ENCODE results near the gene PLGRKT. TPM values are rescaled to one million over a fixed set of nuclear protein-coding genes. Genes with fewer than 3 reads are reported as not detected.

PLGRKT gene
- total and polyA plus RNA-seq, 11 donors = 20.8 to 37.2 (median 31.0) TPM

GRCh38 chr9:5427005-5427404 lies 10.7 kb downstream of the PLGRKT start:
- intact Hi-C loops (cut with DNase I) = loop anchor here in 2 of 10 donors (5.0 to 10.0 kb wide), 2 partner anchors 235 to 662 kb away; no protein-coding TSS in a partner anchor
- H3K27me3 ChIP-seq = no peaks in the 10 kb centered on the region
- H3K27ac ChIP-seq = no peak overlapping the region
- no peaks in the 10 kb centered on the region for H3K9me3 ChIP-seq
- ATAC-seq (no peak), DNase-seq (no peak)
- TF ChIP-seq POLR2A (IDR thresholded peaks at IDR 0.05) (no peak), CTCF (IDR thresholded peaks at IDR 0.05) (no peak)
- H3K4me1 ChIP-seq = no peaks in the 10 kb centered on the region
- H3K4me3 ChIP-seq = no peak overlapping the region
- H3K36me3 ChIP-seq = peaks cover 0 to 33% (median 14%) of the 10 kb centered on the region in 9 donors

- no peak overlapping the region for H3K4me3 ChIP-seq
- no peak overlapping the region for H3K27ac ChIP-seq
- TF ChIP-seq POLR2A (IDR thresholded peaks at IDR 0.05) (no peak), CTCF (IDR thresholded peaks at IDR 0.05) (peak; percentile 18 to 49 (median 36))
- no peaks in the 10 kb centered on the region for H3K4me1 ChIP-seq
- no peaks in the 10 kb centered on the region for H3K9me3 ChIP-seq
- intact Hi-C loops (cut with DNase I) = loop anchor here in 2 of 10 donors (5.0 to 10.0 kb wide), 2 partner anchors 233 to 660 kb away; no protein-coding TSS in a partner anchor
- no peak for DNase-seq
- WGBS, 4 donors = 71 to 96% (median 84%) methylated on average over 2 of the region's 2 CpGs
- ATAC-seq = no peak
- no peaks in the 10 kb centered on the region for H3K27me3 ChIP-seq
- H3K36me3 ChIP-seq = peaks cover 0 to 16% (median 8%) of the 10 kb centered on the region in 9 donors
Observed at GRCh38 chr9:5425006-5425628, 12.6 kb downstream of the PLGRKT start.

GRCh38 chr9:5422276-5422675 lies 15.4 kb downstream of the PLGRKT start:
- ATAC-seq = no peak
- H3K4me1 ChIP-seq = no peaks in the 10 kb centered on the region
- H3K27ac ChIP-seq = no peak overlapping the region
- no peaks in the 10 kb centered on the region for H3K9me3 ChIP-seq
- no peak overlapping the region for H3K4me3 ChIP-seq
- intact Hi-C loops (cut with DNase I) = loop anchor here in 2 of 10 donors (10.0 kb wide), 1 partner anchor 657 kb away; no protein-coding TSS in a partner anchor
- H3K27me3 ChIP-seq = no peaks in the 10 kb centered on the region
- peaks cover 0 to 10% (median 3%) of the 10 kb centered on the region in 9 donors for H3K36me3 ChIP-seq
- DNase-seq = no peak
- no peak for TF ChIP-seq POLR2A (IDR thresholded peaks at IDR 0.05)
- no peak for TF ChIP-seq CTCF (IDR thresholded peaks at IDR 0.05)
- 91 to 98% (median 95%) methylated on average over 1 of the region's 1 CpG for WGBS, 4 donors

- Histone ChIP-seq H3K27ac (no peak overlapping the region), H3K36me3 (peaks cover 0 to 9% (median 0%) of the 10 kb centered on the region in 9 donors), H3K4me3 (no peak overlapping the region), H3K27me3 (no peaks in the 10 kb centered on the region), H3K9me3 (no peaks in the 10 kb centered on the region), H3K4me1 (no peaks in the 10 kb centered on the region)
- WGBS, 4 donors = 76 to 81% (median 78%) methylated on average over 2 of the region's 2 CpGs
- TF ChIP-seq POLR2A (IDR thresholded peaks at IDR 0.05) = no peak
- no peak for TF ChIP-seq CTCF (IDR thresholded peaks at IDR 0.05)
- intact Hi-C loops (cut with DNase I) = loop anchor here in 2 of 10 donors (10.0 kb wide), 1 partner anchor 656 kb away; no protein-coding TSS in a partner anchor
- ATAC-seq (no peak), DNase-seq (no peak)
Observed at GRCh38 chr9:5421163-5421562, 16.6 kb downstream of the PLGRKT start.
